HG02759 (cell line): Measurements from ENCODE around the gene MARCHF2.
A peak's percentile ranks its signal among the peaks of the same experiment; 100 is the strongest.
"Not testable (repeated sequence)": the region's sequence is repeated elsewhere in the genome, so short reads cannot be mapped to it uniquely, and the experiment has no call there.

Source experiments
- ATAC-seq: cut with Tn5 transposase; IDR thresholded peaks from one replicate; pipeline ENCODE4 v1.9.1; 2021; ENCODE audit warnings: mild to moderate bottlenecking, moderate library complexity; ENCODE audit not compliant: unreplicated experiment

Gene MARCHF2

DNA sequence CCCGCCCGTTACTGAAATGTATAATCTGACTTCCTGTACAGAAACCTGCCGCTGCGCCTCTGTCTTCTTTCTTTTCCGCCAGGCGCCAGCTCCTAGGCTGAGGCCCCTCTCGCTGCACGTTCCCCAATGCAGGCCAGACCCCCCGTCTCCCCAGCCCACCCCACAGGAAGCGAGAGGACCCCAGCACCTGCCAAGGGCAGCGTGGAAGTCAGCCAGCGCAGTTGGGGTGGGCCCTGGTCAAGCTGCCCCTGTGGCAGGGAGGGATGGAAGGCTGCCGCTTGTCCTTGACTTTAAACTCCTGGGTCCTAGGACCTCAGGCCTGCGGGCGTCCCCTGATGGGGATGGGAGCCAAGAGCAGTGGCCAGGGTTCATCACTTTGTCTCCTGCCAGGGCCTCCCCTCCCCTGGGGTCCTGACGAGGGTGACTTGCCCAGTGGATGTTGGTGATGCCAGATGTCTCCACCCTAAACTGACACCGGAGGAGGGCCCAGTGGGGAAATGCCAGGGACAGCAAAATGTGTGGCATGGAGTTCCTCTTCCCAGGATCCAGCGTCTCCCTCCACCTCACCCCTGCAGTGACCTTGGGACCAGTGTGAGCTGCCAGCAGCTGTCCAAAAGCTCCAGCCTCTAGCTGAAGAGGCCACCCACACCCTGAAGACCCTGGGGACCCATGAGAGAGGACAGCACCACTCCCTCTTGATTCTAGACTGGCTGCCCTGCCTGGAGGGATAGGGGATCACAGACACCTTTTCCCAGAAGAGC is 8.5 kb upstream of the MARCHF2 start:
- ATAC-seq, result no peak

DNA sequence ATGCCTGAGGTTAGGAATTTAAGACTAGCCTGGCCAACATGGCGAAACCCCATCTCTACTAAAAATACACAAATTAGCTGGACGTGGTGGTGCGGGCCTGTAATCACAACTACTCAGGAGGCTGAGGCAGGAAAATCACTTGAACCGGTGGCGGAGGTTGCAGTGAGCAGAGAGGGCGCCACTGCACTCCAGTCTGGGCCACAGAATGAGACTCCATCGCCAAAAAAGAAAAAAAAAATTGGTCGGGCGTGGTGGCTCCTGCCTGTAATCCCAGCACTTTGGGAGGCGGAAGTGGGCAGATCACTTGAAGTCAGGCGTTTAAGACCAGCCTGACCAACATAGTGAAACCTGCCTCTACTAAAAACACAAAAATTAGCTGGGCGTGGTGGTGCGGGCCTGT is 2.4 kb upstream of the MARCHF2 start:
- ATAC-seq, result not testable (repeated sequence)

DNA sequence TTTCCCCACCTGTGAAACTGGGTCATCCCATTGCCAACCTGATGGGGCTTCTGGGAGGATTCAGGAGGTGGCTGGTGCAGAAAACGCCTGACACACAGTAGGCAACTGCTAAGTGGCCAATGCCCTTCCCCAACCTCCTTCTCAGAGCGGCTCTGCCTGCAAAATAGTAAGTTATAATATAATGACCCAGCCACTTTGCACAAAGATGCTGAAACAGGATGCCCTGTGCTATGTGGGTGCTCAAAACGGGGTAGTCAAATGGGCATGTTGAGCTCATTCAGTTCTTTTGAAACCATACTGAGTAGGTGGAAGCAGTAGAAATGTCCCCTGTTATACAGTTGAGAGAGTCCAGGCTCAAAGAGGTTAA is 507 bp downstream of the MARCHF2 start:
- ATAC-seq, result no peak

DNA sequence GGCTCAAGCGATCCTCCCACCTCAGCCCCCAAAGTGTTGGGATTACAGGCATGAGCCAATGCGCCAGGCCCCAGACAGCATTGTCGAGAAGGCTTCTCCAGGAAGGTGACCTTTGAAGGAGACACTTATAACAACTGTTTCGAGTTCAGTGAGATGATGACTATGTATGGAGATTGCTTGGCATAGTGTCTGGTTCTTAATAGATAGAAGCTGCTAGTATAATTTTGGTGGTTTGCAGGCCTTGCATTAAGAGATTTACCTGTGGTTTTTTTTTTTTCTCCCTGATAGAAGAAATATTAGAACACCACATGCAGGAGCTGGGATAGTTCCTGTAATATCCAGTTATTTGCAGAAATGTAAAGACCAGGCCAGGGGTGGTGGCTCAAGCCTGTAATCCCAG is 3.7 kb downstream of the MARCHF2 start:
- ATAC-seq, result no peak

DNA sequence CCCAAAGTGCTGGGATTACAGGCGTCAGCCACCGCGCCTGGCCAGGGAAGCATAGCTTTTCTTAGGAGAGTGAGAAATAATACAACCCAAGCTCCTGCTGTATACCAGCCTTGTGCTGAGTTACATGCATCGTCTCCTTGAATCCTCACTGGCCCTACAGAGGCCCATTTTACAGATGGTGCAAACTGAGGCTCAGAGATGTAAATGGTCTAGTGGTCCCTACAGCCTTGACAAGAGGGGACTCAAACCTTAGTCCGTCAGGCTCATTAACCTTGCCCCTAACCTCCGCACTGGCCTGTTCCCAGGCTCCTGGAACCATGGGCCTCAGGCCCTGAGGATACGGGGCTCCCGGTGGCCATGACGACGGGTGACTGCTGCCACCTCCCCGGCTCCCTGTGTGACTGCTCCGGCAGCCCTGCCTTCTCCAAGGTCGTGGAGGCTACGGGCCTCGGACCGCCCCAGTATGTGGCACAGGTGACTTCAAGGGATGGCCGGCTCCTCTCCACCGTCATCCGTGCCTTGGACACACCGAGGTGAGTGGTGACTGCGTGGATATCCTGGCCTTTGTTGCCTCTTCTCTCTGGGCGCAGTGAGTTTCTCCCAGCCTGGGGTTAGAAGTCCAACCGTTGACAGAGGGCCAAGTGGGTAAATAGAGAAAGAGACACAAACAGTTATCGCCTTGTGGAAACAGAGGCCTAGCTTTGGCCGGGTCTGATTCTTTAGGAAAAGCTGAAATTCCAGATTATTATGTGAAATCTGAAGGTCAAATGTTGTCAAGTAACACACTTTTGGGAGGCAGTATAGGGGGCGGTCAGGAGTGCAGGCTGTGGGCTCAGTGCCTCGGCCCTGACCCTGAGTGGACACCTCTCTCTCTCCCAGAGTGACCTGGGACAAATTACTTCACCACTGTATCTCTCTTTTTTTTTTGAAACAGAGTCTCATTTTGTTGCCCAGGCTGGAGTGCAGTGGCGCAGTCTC is 8.7 kb downstream of the MARCHF2 start:
- no peak for ATAC-seq

GRCh38 chr19:8423817-8424223 is 10.7 kb downstream of the MARCHF2 start:
- ATAC-seq, result no peak

DNA sequence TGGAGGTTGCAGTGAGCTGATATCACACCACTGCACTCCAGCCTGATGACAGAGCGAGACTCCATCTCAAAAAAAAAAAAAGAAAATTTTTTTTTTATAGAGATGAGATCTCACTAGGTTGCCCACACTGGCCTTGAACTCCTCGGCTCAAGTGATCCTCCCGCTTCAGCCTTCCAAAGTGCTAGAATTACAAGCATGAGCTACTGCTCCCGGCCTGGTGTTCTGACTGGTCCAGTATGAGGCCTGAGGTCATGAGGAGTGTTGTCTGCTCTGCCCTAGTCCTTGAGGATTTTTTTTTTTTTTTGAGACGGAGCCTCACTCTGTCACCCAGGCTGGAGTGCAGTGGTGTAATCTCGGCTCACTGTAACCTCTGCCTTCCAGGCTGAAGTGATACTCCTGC is 12.2 kb downstream of the MARCHF2 start:
- ATAC-seq, result not testable (repeated sequence)

- no peak for ATAC-seq
Measured at GRCh38 chr19:8426283-8426682, 13.2 kb downstream of the MARCHF2 start.

DNA sequence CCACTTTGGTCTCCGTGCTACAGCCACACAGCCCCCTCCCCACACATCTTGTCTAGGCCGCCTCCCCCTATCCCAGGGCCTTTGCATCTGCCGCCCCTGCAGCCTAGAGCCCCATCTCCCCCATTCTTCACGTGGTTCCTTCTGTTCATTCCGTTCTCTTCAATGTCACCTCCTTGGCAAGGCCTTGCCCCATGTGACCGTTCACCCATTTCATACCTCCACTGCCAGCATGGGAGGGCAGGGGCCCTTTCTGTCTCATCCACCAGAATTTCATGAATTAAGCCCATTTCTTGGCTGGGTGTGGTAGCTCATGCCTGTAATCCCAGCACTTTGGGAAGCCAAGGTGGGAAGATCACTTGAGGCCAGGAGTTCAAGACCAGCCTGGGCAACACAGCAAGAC is 15.9 kb downstream of the MARCHF2 start:
- no peak for ATAC-seq

- no peak for ATAC-seq
Measured at GRCh38 chr19:8429826-8430225, 16.7 kb downstream of the MARCHF2 start.

DNA sequence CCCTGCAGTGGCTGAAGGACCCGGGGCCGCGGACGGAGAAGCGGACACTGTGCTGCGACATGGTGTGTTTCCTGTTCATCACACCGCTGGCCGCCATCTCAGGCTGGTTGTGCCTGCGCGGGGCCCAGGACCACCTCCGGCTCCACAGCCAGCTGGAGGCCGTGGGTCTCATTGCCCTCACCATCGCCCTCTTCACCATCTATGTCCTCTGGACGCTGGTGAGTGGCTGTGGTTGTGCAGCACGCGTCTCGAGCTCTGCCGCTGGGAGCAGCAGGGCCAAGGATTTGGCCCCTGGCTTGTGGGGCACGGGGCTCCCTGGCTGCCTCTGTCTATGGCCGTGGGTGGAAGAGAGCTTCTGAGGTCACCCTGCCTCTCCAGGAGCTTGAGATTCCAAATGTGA is 17.5 kb downstream of the MARCHF2 start:
- no peak for ATAC-seq

DNA sequence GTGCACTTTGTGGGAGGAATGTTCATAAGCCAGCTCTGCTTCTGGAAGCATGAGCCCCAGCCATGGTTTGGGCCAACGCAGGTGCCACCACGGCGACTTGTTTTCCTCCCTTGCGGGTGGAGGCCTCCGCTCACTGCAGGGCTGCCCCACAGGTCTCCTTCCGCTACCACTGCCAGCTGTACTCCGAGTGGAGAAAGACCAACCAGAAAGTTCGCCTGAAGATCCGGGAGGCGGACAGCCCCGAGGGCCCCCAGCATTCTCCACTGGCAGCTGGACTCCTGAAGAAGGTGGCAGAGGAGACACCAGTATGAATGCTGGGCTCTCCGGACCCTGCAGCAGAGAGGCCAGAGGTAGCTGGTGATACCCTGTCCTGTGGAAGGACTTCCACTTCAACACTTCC is 25.1 kb downstream of the MARCHF2 start:
- ATAC-seq, result no peak

GRCh38 chr19:8441725-8442544 is 28.8 kb downstream of the MARCHF2 start:
- ATAC-seq, result no peak

DNA sequence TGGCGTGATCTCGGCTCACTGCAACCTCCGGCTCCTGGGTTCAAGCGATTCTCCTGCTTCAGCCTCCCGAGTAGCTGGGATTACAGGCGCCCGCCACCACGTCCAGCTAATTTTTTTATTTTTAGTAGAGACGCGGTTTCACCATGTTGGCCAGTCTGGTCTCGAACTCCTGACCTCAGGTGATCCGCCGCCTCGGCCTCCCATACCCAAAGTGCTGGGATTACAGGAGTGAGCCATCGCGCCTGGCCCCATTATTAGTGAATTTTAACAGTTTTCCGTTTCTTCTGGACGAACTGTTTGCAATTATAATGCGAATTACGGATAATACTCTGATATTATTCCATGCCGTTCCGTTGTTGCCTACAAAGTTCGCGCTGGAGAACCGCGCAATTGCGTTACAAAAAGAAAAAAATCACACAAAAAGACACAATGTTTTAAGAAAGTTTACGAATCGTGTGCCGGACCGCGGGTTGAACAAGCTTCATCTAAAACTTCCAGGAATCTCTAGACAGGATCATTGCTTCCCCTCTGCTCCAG is 31.1 kb downstream of the MARCHF2 start:
- not testable (repeated sequence) for ATAC-seq

GRCh38 chr19:8444677-8445487 is 31.8 kb downstream of the MARCHF2 start, which contains the start of gene HNRNPM:
Gene HNRNPM (plus strand): TSS chr19:8444975. CDS start chr19:8444999, 24 bp downstream.
- ATAC-seq, result peak; percentile 94

DNA sequence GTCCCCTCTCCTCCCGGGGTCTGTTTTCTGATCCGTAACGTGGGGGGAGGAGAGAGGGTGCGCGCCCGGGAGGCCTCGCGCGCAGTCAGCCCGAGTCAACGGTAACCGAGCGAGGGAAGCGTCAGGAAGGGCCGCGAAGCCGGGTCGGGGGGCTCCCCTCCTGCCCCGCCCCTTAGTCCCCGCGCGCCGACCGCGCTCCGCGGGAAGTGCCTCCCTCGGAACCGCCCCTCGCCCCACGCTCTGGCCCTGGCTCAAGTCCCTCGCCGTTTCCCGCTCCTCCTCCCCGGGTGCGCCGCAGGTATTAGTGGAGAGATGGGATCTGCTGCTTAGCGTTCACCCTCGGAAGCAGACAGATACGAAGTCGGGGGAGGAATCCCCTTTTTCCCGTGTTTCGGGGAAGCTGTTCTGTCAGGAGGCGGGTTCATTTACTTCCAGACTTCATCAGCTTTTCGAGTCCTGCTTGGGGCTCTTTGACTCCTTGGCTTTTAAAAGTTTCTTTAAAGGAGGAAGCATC is 32.4 kb downstream of the MARCHF2 start:
- ATAC-seq, result peak; percentile 27

GRCh38 chr19:8446061-8446709 is 33.1 kb downstream of the MARCHF2 start:
- no peak for ATAC-seq

DNA sequence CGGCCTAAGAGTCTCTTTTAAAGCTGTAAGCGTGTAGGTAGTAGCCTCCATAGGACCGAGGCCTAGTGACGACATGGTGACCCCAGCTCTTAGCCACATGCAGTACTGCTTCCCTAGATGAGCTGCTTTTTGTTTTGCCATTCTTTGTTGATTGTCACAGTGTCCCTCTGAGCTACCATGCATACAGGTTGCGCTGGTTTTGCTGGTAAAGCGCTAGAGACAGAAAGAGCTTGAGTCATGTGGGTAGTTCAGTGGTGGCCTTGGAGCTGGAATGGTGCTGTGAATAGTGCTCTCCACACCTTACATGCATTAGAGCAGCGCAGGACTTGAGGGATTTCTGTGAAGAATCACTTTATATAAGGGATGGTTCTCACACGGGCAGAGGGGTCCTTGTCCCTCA is 36.7 kb downstream of the MARCHF2 start:
- no peak for ATAC-seq

DNA sequence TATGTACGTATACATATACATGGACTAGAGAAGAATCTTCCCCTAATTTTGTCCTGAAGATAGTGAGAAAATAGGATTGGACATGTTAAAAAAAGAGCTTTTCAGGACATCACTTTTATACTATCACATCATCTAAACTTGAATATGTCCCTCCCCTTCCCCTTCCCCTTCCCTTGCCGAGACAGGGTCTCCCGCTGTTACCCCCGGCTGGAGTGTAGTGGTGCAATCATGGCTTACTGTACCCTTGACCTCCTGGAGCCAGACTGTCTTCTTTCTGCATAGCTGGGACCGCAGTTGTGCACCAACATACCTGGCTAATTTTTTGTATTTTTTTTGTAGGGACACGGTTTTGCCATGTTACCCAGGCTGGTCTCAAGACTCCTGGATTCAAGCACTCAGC is 38.3 kb downstream of the MARCHF2 start:
- ATAC-seq, result no peak
